DND-41 (cell line): ENCODE measurements around the gene PLXNC1.

Experiments
- ATAC-seq: fragments of 200-7000 bp; cut with Tn5 transposase; 3 replicates; pipeline ENCODE4 v1.9.1; 2021; ENCODE audit warnings: low read depth; ENCODE audit not compliant: insufficient read depth
- DNase-seq: peaks from one replicate; pipeline ENCODE4 v3.0.0-alpha.2; 2020
- H2AFZ ChIP-seq: 2 replicates; pipeline ENCODE4 v1.6.0; 2012; ENCODE audit warnings: low read depth, low read length
- H3K27ac ChIP-seq: 2 replicates; pipeline ENCODE4 v1.5.1; 2012; ENCODE audit warnings: low read length, inconsistent platforms
- H3K27me3 ChIP-seq: fragments of 200-600 bp; sonication (generic); 2 replicates; pipeline ENCODE4 v1.6.0; 2012; ENCODE audit warnings: low read length, mild to moderate bottlenecking, inconsistent platforms; ENCODE audit not compliant: insufficient read depth, poor library complexity
- H3K36me3 ChIP-seq: 2 replicates; pipeline ENCODE4 v1.5.1; 2012; ENCODE audit warnings: low read length, inconsistent platforms; ENCODE audit not compliant: insufficient read depth
- H3K4me1 ChIP-seq: 2 replicates; pipeline ENCODE4 v1.5.1; 2012; ENCODE audit warnings: mild to moderate bottlenecking, low read length; ENCODE audit not compliant: insufficient read depth
- H3K4me2 ChIP-seq: 2 replicates; pipeline ENCODE4 v1.6.0; 2012; ENCODE audit warnings: mild to moderate bottlenecking, moderate library complexity, low read length, inconsistent platforms; ENCODE audit not compliant: insufficient read depth
- H3K4me3 ChIP-seq, 2 experiments: fragments of 200-600 bp in 1 of 2; shearing (Covaris generic) in 1 of 2; 2 replicates each; pipeline ENCODE4 v1.5.1; 2012 to 2016; ENCODE audit warnings: inconsistent platforms in 2 of 2, low read length in 2 of 2, mild to moderate bottlenecking in 2 of 2, low read depth in 1 of 2, moderate library complexity in 1 of 2
- H3K79me2 ChIP-seq: 2 replicates; pipeline ENCODE4 v1.6.0; 2012; ENCODE audit warnings: low read length, inconsistent platforms; ENCODE audit not compliant: insufficient read depth
- H3K9ac ChIP-seq: 2 replicates; pipeline ENCODE4 v1.6.0; 2012; ENCODE audit warnings: low read depth, mild to moderate bottlenecking, inconsistent platforms, low read length, moderate library complexity
- H3K9me3 ChIP-seq: 2 replicates; pipeline ENCODE4 v1.5.1; 2012; ENCODE audit warnings: low read length, moderate library complexity, mild to moderate bottlenecking, inconsistent platforms; ENCODE audit not compliant: insufficient read depth, severe bottlenecking
- H4K20me1 ChIP-seq: 2 replicates; pipeline ENCODE4 v1.6.0; 2012; ENCODE audit warnings: low read length; ENCODE audit not compliant: insufficient read depth
- EZH2 ChIP-seq: IDR thresholded peaks from 3 replicates; pipeline ENCODE4 v1.6.1; 2012; ENCODE audit warnings: borderline replicate concordance, low read depth, mild to moderate bottlenecking, moderate library complexity, low read length, inconsistent platforms; ENCODE audit not compliant: severe bottlenecking
- TF ChIP-seq, protein P1 (sequence below): IDR thresholded peaks from 2 replicates; pipeline ENCODE4 v1.5.1; 2012; ENCODE audit warnings: borderline replicate concordance, low read length, moderate library complexity, mild to moderate bottlenecking; ENCODE audit not compliant: poor library complexity, severe bottlenecking; ENCODE audit errors: extremely low read depth

PLXNC1 gene

GRCh38 chr12:94340573-94340972, 192.2 kb downstream of the PLXNC1 start:
- no peak for ATAC-seq
- H3K4me2 ChIP-seq = no peak overlapping the region

DNA sequence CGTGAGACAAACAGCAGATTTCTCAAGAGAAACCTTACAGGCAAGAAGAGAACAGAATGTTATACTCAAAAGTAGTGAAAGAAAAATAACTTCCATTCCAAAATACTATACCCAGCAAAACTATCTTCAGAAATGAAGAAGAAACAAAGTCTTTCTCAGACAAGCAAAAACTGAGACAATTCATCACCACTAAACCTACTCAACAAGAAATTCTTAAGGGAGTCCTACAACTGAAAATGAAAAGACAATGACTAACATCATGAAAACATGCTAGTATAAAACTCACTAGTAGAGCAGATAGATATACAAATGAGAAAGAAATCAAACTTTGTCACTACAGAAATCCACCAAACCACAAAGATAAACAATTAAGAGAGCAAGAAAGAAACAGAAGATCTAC, 204.8 kb downstream of the PLXNC1 start:
- no peak overlapping the region for H2AFZ ChIP-seq
- H3K4me2 ChIP-seq = no peak overlapping the region
- peaks cover 19% of the 10 kb centered on the region for H3K36me3 ChIP-seq
- ATAC-seq (no peak), DNase-seq (no peak)
- no peak overlapping the region for H3K4me3 ChIP-seq
- no peak overlapping the region for H3K9ac ChIP-seq
- H3K9me3 ChIP-seq = peaks cover 31% of the 10 kb centered on the region
- no peaks in the 10 kb centered on the region for H4K20me1 ChIP-seq
- TF ChIP-seq, protein P1, sequence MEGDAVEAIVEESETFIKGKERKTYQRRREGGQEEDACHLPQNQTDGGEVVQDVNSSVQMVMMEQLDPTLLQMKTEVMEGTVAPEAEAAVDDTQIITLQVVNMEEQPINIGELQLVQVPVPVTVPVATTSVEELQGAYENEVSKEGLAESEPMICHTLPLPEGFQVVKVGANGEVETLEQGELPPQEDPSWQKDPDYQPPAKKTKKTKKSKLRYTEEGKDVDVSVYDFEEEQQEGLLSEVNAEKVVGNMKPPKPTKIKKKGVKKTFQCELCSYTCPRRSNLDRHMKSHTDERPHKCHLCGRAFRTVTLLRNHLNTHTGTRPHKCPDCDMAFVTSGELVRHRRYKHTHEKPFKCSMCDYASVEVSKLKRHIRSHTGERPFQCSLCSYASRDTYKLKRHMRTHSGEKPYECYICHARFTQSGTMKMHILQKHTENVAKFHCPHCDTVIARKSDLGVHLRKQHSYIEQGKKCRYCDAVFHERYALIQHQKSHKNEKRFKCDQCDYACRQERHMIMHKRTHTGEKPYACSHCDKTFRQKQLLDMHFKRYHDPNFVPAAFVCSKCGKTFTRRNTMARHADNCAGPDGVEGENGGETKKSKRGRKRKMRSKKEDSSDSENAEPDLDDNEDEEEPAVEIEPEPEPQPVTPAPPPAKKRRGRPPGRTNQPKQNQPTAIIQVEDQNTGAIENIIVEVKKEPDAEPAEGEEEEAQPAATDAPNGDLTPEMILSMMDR = no peak
- no peak for TF ChIP-seq EZH2
- H3K4me1 ChIP-seq = no peaks in the 10 kb centered on the region
- no peak overlapping the region for H3K27ac ChIP-seq
- H3K79me2 ChIP-seq = no peaks in the 10 kb centered on the region
- no peaks in the 10 kb centered on the region for H3K27me3 ChIP-seq

More at GRCh38 chr12:94340573-94340972, 192.2 kb downstream of the PLXNC1 start:
- no peaks in the 10 kb centered on the region for H3K27me3 ChIP-seq
- H2AFZ ChIP-seq = no peak overlapping the region
- H3K36me3 ChIP-seq = no peaks in the 10 kb centered on the region; the same call in 1 of the 2 replicates
- H4K20me1 ChIP-seq = no peaks in the 10 kb centered on the region
- TF ChIP-seq, protein P1 = no peak
- TF ChIP-seq EZH2 = no peak
- no peak overlapping the region for H3K27ac ChIP-seq
- no peaks in the 10 kb centered on the region for H3K79me2 ChIP-seq
- no peak overlapping the region for H3K4me3 ChIP-seq
- no peak for DNase-seq
- no peaks in the 10 kb centered on the region for H3K9me3 ChIP-seq
- H3K9ac ChIP-seq = no peak overlapping the region
- H3K4me1 ChIP-seq = no peaks in the 10 kb centered on the region
